ENCODE results near the gene PSMD14.
"Not testable (repeated sequence)": the region's sequence is repeated elsewhere in the genome, so short reads cannot be mapped to it uniquely, and the experiment has no call there.

The PSMD14 gene

DNA sequence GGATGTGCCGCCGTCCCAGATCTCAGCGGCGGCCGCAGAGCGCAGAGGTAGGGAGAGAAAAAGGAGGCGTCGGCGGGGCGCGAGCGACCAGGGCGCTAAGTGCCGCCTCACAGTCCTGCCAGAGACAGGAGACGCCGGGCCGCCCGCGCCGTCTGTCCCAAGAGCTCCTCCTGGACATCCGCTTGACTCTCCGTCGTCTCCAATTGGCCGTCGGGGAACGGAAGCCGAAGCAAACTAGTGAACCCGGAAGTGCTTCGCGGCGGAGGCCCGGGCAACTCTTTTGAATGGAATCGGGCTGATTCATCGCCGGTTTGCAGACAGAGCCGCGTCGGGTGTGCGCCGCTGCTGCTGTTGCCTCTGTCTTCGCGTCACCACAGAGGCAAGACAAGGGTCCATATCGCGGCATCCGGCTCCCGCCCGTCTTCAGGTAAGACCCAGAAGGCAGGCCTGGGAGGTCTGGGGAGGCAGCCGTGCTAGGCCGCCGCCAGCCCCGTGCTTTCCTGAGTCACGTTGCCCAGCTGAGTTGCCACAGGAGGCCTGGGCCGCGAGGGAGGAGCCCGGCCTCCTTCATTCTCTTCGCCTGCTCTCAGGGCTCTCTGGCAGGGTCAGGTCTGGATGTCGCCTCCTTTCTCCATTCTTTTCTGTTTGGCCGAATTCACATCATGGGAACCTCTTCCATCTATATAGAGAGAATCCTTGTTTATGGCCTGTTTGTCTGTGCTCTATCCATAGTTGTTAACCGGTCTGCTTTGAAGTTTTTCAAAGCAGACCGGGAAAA, at the start of gene PSMD14:
Gene PSMD14 (plus strand): TSS at position 248 of the 778 bp plus-strand sequence. CDS start 10,401 bp downstream, outside the sequence.
- Mint-ChIP-seq H3K36me3 (ENCODE audit: low read depth) (peaks cover 27% of the 10 kb centered on the region), H3K9me3 (peaks cover 20% of the 10 kb centered on the region), H3K27me3 (ENCODE audit: low read depth) (peaks cover 4% of the 10 kb centered on the region), H3K4me3 (peak within 1 kb of the TSS; percentile 95), H3K4me1 (ENCODE audit: low read depth) (peaks cover 26% of the 10 kb centered on the region), H3K27ac (peak within 1 kb of the TSS; percentile 96)
- DNase-seq (ENCODE audit: low spot score), result peak; percentile 93

DNA sequence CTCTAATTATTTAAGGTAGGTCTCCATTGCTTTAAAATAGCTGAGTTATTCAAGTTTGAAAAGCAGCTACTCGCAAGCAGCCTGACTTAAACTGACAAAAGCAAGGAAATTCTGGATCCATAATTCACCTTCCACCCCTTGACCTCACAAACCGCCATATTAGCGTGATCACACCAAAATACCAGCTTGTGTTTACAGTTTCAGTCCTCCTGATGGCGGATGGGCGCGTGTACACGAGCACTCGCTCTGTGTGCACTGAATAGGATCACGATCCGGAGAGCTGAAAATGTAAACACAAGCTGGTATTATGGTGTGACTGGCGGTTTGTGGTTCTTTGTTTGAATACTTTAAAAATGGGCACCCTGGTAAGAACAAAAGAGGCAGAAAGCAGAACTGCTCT, 42.4 kb upstream of the PSMD14 start:
- Mint-ChIP-seq H3K27me3 (ENCODE audit: low read depth) (peaks cover 22% of the 10 kb centered on the region), H3K4me3 (no peak overlapping the region), H3K36me3 (ENCODE audit: low read depth) (no peaks in the 10 kb centered on the region), H3K27ac (no peak overlapping the region), H3K9me3 (no peaks in the 10 kb centered on the region), H3K4me1 (ENCODE audit: low read depth) (no peaks in the 10 kb centered on the region)
- DNase-seq (ENCODE audit: low spot score), result no peak

DNA sequence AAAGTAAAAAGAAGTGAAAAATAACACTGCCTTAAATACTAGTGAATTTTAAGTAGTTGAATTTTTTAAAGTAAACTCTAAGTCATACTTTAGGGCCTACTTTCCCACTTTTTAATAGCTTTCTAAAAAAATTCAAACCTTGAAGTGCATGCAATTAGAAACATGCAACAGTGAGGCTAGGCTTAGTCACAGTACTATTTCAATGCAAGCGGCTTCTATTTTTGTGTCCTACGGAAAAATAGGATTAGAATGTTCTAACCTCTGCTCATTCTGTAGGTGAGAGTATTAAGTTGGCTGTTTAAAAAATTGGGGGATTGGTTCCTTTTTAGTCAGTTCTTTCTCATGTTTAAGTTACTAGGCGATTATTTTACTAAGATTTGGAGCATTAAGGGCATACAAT, 39.1 kb upstream of the PSMD14 start:
- H3K9me3 Mint-ChIP-seq, result no peaks in the 10 kb centered on the region
- no peak for DNase-seq (ENCODE audit: low spot score)
- H3K4me1 Mint-ChIP-seq (ENCODE audit: low read depth), result peaks cover 4% of the 10 kb centered on the region
- no peak overlapping the region for H3K4me3 Mint-ChIP-seq
- H3K27me3 Mint-ChIP-seq (ENCODE audit: low read depth), result peaks cover 21% of the 10 kb centered on the region
- H3K36me3 Mint-ChIP-seq (ENCODE audit: low read depth), result no peaks in the 10 kb centered on the region
- H3K27ac Mint-ChIP-seq, result no peak overlapping the region

DNA sequence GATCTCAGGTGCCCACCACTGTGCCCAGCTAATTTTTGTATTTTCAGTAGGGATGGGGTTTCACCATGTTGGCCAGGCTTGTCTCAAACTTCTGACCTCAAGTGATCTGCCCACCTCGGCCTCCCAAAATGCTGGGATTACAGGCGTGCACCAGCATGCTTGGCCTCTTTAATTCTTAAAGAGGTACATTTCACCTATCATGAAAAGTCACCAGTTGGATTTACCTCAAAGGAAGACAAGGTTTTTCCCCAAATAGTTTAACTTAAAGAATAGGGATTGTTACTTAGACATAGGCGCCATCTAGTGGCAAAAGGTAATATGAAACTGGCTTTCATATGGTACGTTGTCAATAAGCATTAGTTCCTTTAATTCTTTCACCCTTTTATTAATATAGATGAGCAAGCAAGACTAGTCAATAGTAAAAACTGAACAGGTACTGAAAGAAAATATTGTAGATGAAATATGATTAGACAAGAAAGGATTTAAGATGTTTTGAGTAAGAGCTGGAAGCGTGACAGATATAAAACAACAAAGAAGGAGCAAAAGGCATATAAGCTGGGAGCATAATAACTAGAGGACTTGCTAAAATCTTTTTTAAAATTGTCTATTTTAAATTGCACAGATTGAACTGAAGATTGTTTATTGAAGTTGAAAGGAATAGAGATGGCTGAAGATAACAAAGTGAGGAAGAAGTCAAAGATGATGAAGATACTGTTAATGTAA, 35.0 kb upstream of the PSMD14 start:
- Mint-ChIP-seq H3K4me1 (ENCODE audit: low read depth) (peaks cover 4% of the 10 kb centered on the region), H3K9me3 (no peaks in the 10 kb centered on the region), H3K27ac (no peak overlapping the region), H3K36me3 (ENCODE audit: low read depth) (no peaks in the 10 kb centered on the region), H3K27me3 (ENCODE audit: low read depth) (peaks cover 19% of the 10 kb centered on the region), H3K4me3 (no peak overlapping the region)
- DNase-seq (ENCODE audit: low spot score), result no peak

DNA sequence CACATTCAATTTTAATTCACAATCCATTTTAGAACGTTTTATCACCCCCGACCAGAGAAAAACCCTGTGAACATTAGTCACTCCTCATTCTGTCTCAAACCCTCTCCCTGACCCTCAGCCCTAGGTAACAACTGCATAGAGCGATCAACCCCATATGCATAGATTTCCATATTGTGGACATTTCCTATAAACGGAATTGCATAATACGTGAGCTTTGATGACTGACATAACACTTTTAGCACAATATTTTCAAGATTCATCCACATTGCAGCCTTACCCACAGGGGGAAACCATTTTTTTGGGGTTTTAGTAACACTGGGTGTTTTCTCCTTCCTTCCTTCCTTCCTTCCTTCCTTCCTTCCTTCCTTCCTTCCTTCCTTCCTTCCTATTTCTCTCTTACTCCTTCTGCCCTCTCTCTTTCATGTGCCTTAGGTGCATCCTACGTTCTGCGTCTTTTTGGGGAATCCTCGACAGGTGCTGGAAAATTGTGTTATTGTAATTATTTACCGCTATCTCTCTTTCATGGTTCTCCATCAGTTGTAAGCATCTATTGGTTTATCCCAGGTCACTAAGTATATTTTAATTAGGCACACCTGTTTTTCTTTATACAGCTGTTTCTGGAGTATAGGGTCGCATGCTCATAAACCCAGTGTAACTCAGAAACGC, 29.5 kb upstream of the PSMD14 start:
- H3K9me3 Mint-ChIP-seq; DNase-seq (ENCODE audit: low spot score); H3K4me1 Mint-ChIP-seq (ENCODE audit: low read depth); H3K27ac Mint-ChIP-seq; H3K36me3 Mint-ChIP-seq (ENCODE audit: low read depth); H3K4me3 Mint-ChIP-seq: not testable (repeated sequence)
- H3K27me3 Mint-ChIP-seq (ENCODE audit: low read depth), result peaks cover 21% of the 10 kb centered on the region

DNA sequence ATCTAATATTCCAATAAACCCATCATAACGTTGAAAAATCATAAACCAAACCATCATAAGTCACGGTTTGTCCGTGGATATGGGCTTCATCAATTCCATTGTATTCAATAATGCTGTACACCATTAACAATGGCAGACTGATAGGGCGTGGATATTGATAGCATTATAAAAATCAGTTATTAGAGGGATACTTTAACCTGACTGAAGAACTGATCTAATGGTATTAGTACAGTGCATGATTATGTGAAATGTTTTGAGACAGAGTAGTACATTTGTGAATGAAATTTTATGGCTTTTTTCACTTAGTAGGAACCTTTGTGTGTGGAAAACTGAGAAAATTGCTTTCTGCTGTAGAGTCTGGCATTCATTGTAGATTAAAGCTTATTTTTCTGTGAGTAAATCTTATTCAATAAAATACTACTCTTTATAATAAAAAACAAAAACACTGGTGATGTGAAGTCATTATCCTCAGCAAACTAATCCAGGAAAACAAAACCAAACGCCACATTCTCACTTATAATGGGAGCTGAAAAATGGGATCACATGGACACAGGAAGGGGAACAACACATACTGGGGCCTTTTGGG, 28.9 kb upstream of the PSMD14 start:
- H3K9me3 Mint-ChIP-seq; H3K4me3 Mint-ChIP-seq; DNase-seq (ENCODE audit: low spot score); H3K27ac Mint-ChIP-seq; H3K4me1 Mint-ChIP-seq (ENCODE audit: low read depth); H3K36me3 Mint-ChIP-seq (ENCODE audit: low read depth): not testable (repeated sequence)
- peaks cover 26% of the 10 kb centered on the region for H3K27me3 Mint-ChIP-seq (ENCODE audit: low read depth)

DNA sequence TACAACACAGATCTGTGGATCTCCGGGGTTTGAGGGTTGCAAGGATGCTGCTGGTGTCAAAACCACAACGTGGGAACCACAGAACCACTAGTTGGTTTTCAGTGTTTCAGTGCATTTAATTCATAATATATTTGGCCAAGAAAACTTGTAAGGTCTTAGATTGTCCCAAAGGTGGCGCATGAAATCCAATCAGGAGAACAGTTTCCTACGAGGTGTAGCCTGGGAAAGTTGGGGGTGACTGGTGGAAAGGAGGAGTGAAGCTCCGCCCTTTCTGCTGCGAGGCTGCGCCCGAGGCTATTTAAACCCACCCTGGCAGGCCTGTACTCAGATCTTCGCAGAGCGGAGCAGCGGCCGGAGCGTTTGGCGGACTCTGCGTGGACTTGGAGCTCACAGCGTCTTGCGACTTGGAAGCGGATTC, 27.3 kb upstream of the PSMD14 start:
- not testable (repeated sequence) for H3K27ac Mint-ChIP-seq; DNase-seq (ENCODE audit: low spot score); H3K36me3 Mint-ChIP-seq (ENCODE audit: low read depth); H3K9me3 Mint-ChIP-seq; H3K4me1 Mint-ChIP-seq (ENCODE audit: low read depth); H3K4me3 Mint-ChIP-seq
- H3K27me3 Mint-ChIP-seq (ENCODE audit: low read depth), result peaks cover 34% of the 10 kb centered on the region

DNA sequence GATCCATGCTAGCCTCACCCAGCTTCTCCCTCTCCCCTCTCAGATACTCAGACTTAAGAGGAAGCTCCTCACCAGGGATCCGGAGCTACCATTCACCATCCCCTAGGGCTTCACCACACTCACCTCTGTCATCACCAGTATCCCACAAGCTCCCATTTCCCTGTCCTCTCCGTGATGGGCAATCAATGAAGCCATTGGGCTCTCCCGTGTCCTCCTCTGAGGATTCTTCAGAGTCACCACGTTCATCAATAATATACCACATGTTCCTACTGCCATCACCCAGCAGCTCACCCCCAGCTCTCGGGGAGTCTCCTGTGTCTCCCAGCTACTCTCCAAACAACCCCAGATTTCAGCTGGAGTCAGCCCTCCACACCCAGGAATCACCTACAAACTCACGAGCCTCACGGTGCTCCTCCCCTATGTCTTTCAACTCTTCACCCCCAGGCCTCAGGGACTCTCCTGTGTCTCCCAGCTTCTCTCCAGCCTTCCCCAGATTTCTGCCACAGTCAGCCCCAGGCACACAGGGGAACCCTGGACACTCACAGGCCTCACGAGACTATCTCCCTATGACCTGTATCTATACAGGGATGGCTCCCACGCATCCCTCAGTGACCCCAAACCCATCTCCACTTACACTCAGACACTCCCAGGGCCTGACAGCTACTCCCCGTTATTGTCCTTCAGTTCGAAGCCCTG, 26.5 kb upstream of the PSMD14 start:
- not testable (repeated sequence) for H3K4me3 Mint-ChIP-seq; H3K9me3 Mint-ChIP-seq; DNase-seq (ENCODE audit: low spot score); H3K36me3 Mint-ChIP-seq (ENCODE audit: low read depth); H3K27ac Mint-ChIP-seq; H3K4me1 Mint-ChIP-seq (ENCODE audit: low read depth)
- H3K27me3 Mint-ChIP-seq (ENCODE audit: low read depth), result peaks cover 34% of the 10 kb centered on the region

DNA sequence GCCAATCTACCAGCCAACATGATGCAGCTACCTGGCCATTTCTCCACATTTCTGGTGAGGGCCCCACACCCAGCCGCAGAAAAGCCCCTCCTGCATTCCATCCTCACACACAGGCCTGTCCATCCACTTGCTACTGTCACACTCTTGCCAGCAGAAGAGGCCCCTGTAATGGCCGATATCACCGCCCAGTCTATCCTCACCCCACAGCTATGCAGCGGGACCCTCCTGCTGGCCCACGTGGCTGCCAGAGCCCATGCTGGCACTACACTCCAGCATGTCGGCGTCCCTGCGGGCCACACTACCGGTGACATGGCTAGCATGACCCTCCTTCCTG, 25.9 kb upstream of the PSMD14 start:
- H3K9me3 Mint-ChIP-seq; DNase-seq (ENCODE audit: low spot score); H3K4me1 Mint-ChIP-seq (ENCODE audit: low read depth); H3K27ac Mint-ChIP-seq; H3K4me3 Mint-ChIP-seq; H3K36me3 Mint-ChIP-seq (ENCODE audit: low read depth): not testable (repeated sequence)
- peaks cover 33% of the 10 kb centered on the region for H3K27me3 Mint-ChIP-seq (ENCODE audit: low read depth)

DNA sequence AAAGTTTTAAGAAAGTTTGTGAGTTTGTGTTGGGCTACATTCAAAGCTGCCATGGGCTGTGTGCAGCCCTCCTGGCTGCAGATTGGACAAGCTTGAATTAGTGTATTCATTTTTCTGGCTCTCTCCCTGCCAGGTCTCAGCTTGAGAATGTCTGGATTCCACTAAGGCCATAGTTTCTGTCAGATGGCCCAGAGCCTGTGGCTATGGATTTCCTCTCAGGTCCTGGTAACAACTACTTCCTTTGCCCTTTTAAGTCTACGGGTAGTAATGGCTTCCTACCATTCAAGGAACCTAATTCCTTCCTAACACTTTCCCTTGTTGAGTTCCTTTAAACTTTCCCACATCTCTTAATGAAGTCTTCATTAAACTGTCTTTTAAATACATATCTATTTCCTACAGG, 24.3 kb upstream of the PSMD14 start:
- DNase-seq (ENCODE audit: low spot score), result no peak
- no peak overlapping the region for H3K4me3 Mint-ChIP-seq
- H3K27ac Mint-ChIP-seq, result no peak overlapping the region
- H3K9me3 Mint-ChIP-seq, result no peaks in the 10 kb centered on the region
- peaks cover 1% of the 10 kb centered on the region for H3K4me1 Mint-ChIP-seq (ENCODE audit: low read depth)
- H3K36me3 Mint-ChIP-seq (ENCODE audit: low read depth), result no peaks in the 10 kb centered on the region
- peaks cover 44% of the 10 kb centered on the region for H3K27me3 Mint-ChIP-seq (ENCODE audit: low read depth)

DNA sequence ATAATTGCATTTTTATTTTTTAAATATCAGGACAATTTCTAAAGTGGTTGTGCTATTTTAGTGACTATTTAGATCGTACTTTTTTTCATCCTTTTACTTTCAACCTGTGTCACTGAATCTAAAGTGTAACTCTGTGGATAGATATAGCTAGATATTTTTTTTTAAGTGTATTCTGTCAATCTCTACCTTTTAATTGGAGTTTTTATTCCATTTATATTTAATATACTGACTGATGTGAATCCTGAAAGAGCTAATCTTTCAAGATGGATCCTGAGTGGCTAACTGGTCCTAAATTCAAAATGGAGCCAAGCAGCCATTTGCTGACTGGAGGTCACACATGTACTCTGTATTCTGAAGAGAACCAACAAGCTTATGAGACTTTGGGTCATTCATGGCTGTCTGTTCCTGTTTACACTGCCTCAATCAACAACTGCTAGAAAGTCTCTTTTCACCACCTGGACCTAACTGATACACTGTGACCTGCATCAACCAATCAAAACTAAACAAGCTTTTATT, 4.6 kb upstream of the PSMD14 start:
- peaks cover 29% of the 10 kb centered on the region for H3K9me3 Mint-ChIP-seq
- no peak for DNase-seq (ENCODE audit: low spot score)
- H3K27me3 Mint-ChIP-seq (ENCODE audit: low read depth), result peaks cover 29% of the 10 kb centered on the region
- H3K36me3 Mint-ChIP-seq (ENCODE audit: low read depth), result peaks cover 10% of the 10 kb centered on the region
- H3K27ac Mint-ChIP-seq, result no peak overlapping the region
- H3K4me1 Mint-ChIP-seq (ENCODE audit: low read depth), result peaks cover 6% of the 10 kb centered on the region
- no peak overlapping the region for H3K4me3 Mint-ChIP-seq

DNA sequence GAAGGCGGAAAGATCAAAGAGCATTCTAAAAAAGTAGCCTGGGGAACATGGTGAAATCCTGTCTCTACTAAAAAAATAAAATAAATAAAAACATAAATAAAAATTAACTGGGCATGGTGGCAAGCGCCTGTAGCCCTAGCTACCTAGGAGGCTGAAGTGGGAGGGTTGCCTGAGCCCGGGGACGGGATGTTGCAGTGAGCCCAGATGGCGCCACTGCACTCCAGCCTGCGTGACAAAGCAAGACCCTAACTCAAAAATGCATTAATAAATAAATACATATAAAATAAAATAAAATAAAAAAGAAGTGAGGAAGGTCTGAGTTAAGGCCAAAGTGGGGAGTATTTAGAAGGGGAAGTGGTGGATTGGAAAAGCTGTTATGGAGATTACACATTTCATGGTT, 1.3 kb upstream of the PSMD14 start:
- no peak for DNase-seq (ENCODE audit: low spot score)
- Mint-ChIP-seq H3K9me3 (peaks cover 29% of the 10 kb centered on the region), H3K4me1 (ENCODE audit: low read depth) (peaks cover 22% of the 10 kb centered on the region), H3K36me3 (ENCODE audit: low read depth) (peaks cover 22% of the 10 kb centered on the region), H3K4me3 (peak overlapping the region; percentile 95), H3K27me3 (ENCODE audit: low read depth) (peaks cover 12% of the 10 kb centered on the region), H3K27ac (peak overlapping the region; percentile 5)

DNA sequence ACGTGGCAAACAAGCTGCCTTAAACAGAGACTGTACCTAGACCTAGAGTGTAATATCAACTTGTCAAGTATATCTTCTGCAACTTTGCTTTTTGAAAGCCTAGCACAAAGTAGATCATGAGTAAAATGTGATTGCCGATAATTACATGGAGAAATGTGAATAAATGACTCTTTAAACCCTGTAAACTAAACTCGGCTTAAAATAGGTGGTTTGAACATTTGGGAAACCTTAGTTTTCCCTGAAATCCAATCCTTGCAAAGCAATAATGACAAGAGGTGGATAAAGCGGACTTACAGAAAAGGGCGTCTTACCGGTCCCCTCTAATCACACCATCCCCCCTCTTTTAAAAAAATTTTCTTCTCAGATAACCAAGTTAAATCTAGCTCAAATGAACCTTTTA, 549 bp upstream of the PSMD14 start:
- Mint-ChIP-seq H3K4me1 (ENCODE audit: low read depth) (peaks cover 24% of the 10 kb centered on the region), H3K27me3 (ENCODE audit: low read depth) (peaks cover 5% of the 10 kb centered on the region), H3K9me3 (peaks cover 25% of the 10 kb centered on the region), H3K4me3 (peak overlapping the region; percentile 95), H3K27ac (peak overlapping the region; percentile 96), H3K36me3 (ENCODE audit: low read depth) (peaks cover 24% of the 10 kb centered on the region)
- DNase-seq (ENCODE audit: low spot score), result no peak

Measured in T-helper 2 cell treated with Interferon-gamma antibody and Interleukin-4, amounts not matched to agents 5 μg/mL and 100 μg/mL, for 36 hours (primary cell).